Activated T-helper 1 cell treated with anti-CD3 and anti-CD28 coated beads, Interleukin-2, amount 50 U/mL, for 16 hours (primary cell): ENCODE measurements around the gene BNIP2.
A peak's percentile ranks its signal among the peaks of the same experiment; 100 is the strongest.
"Not testable (repeated sequence)": the region's sequence is repeated elsewhere in the genome, so short reads cannot be mapped to it uniquely, and the experiment has no call there.

Source experiments
- DNase-seq, 2 donors: peaks; one replicate each; pipeline ENCODE4 v3.0.0-alpha.2; 2020; ENCODE audit warnings: low read depth in 1 of 2, low spot score in 1 of 2

The BNIP2 gene

GRCh38 chr15:59689626-59690236 is 611 bp upstream of the BNIP2 start:
- peak; percentile 30 to 47 for DNase-seq

- no peak for DNase-seq
Measured at GRCh38 chr15:59688423-59688781, 718 bp downstream of the BNIP2 start.

GRCh38 chr15:59687836-59688235 is 1.3 kb downstream of the BNIP2 start:
- no peak for DNase-seq

GRCh38 chr15:59686389-59686788 is 2.7 kb downstream of the BNIP2 start:
- DNase-seq, result no peak

- DNase-seq, result no peak
Measured at GRCh38 chr15:59685737-59686297, 3.3 kb downstream of the BNIP2 start.

GRCh38 chr15:59680870-59681269 is 8.2 kb downstream of the BNIP2 start:
- no peak for DNase-seq

- DNase-seq, result no peak
Measured at GRCh38 chr15:59680346-59680745, 8.8 kb downstream of the BNIP2 start.

GRCh38 chr15:59678620-59679019 is 10.5 kb downstream of the BNIP2 start:
- no peak for DNase-seq

- no peak for DNase-seq
Measured at GRCh38 chr15:59678172-59678571, 10.9 kb downstream of the BNIP2 start.

GRCh38 chr15:59676565-59676964 is 12.6 kb downstream of the BNIP2 start:
- DNase-seq, result no peak

GRCh38 chr15:59674361-59674877 is 14.7 kb downstream of the BNIP2 start:
- DNase-seq, result no peak

- no peak for DNase-seq
Measured at GRCh38 chr15:59668556-59668955, 20.6 kb downstream of the BNIP2 start.

GRCh38 chr15:59662260-59662659 is 26.9 kb downstream of the BNIP2 start:
- no peak for DNase-seq

- DNase-seq, result no peak
Measured at GRCh38 chr15:59659366-59659765, 29.8 kb downstream of the BNIP2 start.

GRCh38 chr15:59657635-59658125 is 31.4 kb downstream of the BNIP2 start:
- no peak for DNase-seq

- peak; percentile 85 to 88 for DNase-seq
Measured at GRCh38 chr15:59656897-59657634, 32.1 kb downstream of the BNIP2 start, which contains the start of gene GTF2A2. TSS of gene GTF2A2 (minus strand) at chr15:59657515. CDS start at chr15:59652277, 5,238 bp downstream.

- no peak for DNase-seq
Measured at GRCh38 chr15:59654046-59654445, 35.1 kb downstream of the BNIP2 start.

GRCh38 chr15:59649603-59650002 is 39.5 kb downstream of the BNIP2 start:
- DNase-seq, result no peak

GRCh38 chr15:59647085-59647484 is 42.0 kb downstream of the BNIP2 start:
- DNase-seq, result no peak

- DNase-seq, result no peak
Measured at GRCh38 chr15:59646277-59646676, 42.8 kb downstream of the BNIP2 start.

GRCh38 chr15:59645812-59646211 is 43.3 kb downstream of the BNIP2 start:
- not testable (repeated sequence) for DNase-seq

- no peak for DNase-seq
Measured at GRCh38 chr15:59644756-59645155, 44.4 kb downstream of the BNIP2 start.
